Dermis blood vessel endothelial cell (primary cell): ENCODE results near the gene ERMP1. TPM values are rescaled to one million over a fixed set of nuclear protein-coding genes. Genes with fewer than 3 reads are reported as not detected.

ENCODE experiments used
- DNase-seq: peaks from one replicate; pipeline ENCODE4 v3.0.0; 2010
- total RNA-seq: library from RNA; depleted of rRNA; stranded (reverse); fragments of >200 nt; gene quantifications from 2 replicates; pipeline ENCODE4 v1.2.3, GENCODE V29; 2014

Gene ERMP1
- total RNA-seq, 1 donor from 2014 or later = 36.6 TPM

DNA sequence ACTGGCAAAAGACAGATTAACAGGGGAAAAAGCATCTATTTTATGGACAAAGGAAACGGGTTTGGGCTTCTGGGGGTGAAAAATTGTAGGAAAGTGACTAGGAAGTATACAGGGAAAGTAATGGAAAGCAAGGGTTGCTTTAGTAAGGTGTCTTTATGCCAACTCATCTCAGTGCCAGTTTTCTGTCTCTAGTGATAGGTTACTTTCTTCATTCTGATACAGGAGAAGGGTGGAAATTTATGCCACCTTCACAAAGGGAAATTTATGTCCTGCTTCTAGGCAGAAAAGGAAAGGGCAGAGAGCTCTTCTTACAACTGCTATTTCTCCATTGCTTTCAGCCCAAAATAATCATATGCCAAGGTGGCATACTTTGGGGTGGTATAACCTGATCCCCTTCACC is 20.1 kb upstream of the ERMP1 start:
- DNase-seq = no peak

GRCh38 chr9:5851445-5851844 is 18.5 kb upstream of the ERMP1 start:
- DNase-seq = peak; percentile 46

DNA sequence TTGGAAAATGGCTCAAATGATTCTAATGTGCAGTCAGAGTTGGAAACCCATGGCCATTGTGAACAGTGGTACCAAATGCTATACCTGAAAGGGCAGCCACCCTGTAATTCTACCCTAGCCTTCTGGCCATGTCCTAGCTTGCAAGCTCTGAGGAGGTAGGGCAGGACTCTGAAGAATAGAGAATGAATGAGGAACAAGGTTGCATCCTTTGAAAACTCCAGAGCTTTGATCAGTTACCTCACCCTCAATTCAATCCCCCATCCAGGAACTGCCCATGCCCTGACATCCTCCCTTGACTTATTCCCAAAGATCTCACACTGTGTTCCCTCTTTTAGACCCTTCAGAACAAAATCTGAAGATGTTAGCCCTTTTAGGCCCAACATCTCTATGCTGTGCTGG is 17.8 kb upstream of the ERMP1 start:
- DNase-seq = no peak

DNA sequence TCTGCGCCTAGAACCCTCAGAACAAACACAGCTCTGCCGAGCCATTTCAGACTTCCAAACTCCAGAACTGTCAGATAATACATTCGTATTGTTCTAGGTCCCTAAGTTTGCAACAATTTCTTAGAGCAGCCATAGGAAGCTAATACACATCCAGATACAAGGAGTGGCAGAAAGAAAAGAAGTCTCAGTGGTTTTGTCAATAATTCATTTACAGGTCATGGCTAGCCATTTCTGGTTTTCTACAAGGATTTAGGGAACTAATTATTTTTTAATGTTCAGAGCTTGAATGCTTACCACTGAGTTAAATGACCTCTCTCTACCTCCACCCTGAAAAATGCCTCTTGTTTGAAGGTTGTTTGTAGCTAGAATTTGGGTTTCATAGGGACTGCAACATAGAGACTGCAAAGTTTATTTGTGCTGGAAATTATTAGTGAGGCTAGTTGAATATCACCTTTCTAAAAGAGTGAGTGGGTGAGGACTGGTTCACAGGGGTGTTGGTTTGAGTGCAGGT is 15.5 kb upstream of the ERMP1 start:
- DNase-seq = no peak

GRCh38 chr9:5846501-5846921 is 13.6 kb upstream of the ERMP1 start:
- no peak for DNase-seq

DNA sequence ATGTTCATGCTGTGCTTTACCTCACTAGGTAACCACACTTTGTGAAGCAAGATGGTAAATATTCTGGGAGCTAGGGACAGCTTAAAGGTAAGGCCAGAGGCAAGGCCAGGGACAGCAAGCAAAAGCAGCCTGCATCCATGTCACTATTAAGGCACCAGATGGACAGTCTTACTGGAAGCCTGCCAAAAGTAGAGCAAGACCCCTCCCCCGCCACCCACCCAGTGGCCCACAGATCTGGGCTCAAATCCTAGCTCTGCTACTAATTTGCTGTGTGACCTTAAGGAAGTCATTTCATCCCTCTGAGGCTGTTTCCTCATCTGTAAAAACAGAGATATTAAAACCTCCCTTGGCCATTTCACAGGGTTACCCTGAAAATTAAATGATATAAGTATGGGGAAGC is 13.2 kb upstream of the ERMP1 start:
- no peak for DNase-seq

DNA sequence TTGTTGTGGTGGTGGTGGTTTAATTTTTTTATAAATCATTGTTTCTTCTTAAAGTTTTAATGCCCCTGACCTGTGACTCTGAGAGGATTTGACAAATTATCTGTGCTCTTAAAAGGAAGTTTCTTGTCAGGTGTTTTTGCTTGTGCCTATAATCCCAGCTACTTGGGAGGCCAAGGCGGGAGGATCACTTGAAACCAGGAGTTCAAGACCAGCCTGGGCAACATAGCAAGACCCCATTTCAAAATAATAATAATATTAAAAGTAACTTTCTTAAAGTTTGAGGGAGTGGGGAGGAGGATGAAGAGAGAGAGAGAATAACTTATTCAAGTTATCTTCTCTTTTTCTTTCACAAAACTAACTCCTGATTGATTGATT is 12.2 kb upstream of the ERMP1 start:
- DNase-seq = no peak

DNA sequence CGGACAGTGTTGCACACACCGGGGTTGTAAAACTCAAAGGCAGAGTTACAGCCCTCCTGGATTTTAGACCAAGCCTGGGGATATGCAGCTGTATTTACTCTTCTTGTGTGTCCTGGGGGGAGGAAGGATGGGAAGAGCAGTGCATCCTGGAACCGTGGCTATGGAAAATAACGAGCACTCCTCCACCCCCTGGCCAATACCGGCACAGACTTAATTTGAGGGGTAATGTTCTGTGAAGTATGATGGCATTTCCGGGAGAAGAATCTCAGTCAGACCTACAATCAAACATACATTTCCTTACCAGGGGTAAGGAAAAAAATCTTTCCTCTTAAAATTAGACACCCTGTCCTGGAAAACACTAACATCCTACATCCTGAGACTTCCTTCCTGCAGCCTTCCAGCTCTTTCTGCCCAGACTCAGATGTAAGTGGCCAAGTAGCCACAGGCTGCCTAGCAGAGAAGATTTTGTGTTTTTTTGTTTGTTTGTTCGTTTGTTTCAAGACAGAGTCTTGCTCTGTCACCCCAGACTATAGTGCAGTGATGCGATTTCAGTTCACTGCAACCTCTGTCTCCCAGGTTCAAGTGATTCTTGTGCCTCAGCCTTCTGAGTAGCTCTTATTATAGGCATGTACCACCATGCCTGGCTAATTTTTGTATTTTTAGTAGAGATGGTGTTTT is 11.0 kb upstream of the ERMP1 start:
- peak; percentile 70 for DNase-seq

GRCh38 chr9:5842929-5843793 is 10.2 kb upstream of the ERMP1 start:
- DNase-seq = no peak

- no peak for DNase-seq
These were observed 9.1 kb upstream of the ERMP1 start for GRCh38 chr9:5841771-5842573.

DNA sequence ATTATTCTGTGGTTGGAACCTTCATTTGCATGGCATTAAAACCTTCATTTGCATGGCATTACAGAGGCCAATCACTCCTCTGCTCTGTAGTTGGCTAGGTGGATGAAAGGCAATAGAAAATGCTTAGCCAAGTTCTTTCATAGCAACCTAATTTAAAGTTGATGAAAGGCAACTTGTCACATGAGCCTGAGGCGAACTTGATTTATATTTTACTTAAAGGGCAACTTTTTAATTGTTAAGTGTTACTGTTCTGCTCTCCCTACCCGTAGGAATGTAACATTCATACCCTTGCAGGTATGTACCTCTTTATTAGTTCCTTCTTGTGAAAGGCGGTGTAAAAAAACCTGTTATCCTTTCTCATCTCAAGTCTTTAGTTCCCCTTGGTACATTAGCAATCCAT is 7.9 kb upstream of the ERMP1 start:
- DNase-seq = no peak

GRCh38 chr9:5839572-5839902 is 6.6 kb upstream of the ERMP1 start:
- no peak for DNase-seq

DNA sequence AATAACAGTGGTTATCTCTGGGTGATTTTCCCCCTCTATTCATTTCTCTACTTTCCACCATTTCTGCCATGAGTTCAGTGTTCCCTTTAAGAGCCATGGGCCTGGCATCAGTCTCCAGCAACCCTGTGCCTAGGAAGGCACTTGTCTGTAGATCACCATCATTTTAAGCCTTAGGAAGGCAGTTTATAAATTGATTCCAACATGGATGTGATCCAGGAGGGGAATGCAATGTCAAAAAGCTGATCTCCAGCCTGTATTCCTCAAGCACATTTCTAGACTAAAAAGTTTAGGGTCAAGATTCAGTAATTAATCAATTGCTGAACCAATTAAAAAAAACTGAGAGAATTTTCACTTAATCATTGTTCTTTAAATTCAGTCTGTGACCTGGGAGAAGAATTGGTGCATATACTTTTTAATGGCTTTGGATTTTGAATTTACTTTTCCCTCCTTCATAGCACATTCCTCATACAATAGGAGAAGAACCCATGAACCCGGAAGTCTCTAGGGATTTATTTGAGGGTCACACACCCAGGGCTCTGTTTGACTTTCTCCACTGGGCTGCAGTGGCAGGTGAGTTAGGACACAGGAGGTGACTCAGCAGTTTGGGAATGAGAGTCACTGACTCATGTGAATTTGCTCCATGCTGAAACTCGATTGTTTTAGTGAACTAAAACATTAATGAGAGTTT is 6.1 kb upstream of the ERMP1 start:
- peak; percentile 77 for DNase-seq

- no peak for DNase-seq
These were observed 2.9 kb upstream of the ERMP1 start for GRCh38 chr9:5835808-5836207.

DNA sequence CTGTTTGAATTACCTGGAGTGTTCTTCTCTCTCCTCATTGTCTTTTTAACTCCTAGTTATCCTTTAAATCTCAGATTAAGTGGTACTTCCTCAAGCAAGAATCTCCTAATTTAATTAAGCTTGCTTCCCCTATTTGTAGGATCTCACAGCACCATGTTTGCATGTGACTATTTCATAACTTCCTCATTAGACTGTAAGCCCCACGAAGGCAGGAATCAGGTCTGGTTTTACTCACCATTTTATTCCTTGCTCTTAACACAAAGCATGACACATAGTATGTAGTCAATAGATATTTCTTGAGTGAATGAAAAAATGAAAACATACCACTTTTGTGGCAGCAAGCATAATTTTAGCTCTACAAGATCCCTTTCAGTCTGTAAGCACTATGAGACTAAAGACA is 1.3 kb upstream of the ERMP1 start:
- no peak for DNase-seq

GRCh38 chr9:5832071-5832537 is 813 bp downstream of the ERMP1 start:
- DNase-seq = no peak

DNA sequence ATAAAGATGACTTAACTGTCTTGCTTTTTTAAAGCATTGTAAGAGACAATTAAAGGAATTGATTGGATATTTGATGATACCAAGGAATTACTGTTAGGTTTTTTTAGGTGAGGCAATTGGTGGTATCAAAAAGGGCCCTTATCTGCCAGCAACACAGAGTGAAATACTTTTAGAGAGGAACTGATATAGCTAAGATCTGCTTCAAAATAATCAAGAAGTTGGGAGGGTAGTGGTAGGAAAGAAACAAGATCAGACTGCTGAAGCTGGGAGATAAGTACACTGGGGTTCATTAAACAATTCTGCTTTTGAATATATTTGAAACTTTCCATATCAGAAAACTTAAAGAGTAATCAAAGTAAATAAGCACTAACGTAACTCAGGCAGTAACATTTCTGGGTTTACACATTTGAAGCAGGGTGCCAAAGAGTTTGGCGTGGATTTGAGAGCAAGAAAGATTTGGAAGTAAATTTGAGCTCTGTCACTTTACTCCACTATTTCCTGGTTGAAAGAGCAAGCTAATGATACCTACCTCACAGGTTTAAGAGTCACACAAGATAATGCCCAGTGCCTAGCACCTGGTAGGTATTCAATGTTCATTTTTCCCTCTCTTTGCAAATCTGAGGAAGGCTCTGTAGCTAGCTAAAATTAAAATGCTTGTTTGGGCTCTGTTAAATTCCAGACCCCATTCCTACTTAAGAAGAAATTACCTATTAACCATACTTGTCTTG is 6.9 kb downstream of the ERMP1 start:
- DNase-seq = no peak

- no peak for DNase-seq
These were observed 7.7 kb downstream of the ERMP1 start for GRCh38 chr9:5825223-5825622.

GRCh38 chr9:5820425-5820824 is 12.5 kb downstream of the ERMP1 start:
- DNase-seq = no peak

- no peak for DNase-seq
These were observed 13.7 kb downstream of the ERMP1 start for GRCh38 chr9:5819174-5819573.

DNA sequence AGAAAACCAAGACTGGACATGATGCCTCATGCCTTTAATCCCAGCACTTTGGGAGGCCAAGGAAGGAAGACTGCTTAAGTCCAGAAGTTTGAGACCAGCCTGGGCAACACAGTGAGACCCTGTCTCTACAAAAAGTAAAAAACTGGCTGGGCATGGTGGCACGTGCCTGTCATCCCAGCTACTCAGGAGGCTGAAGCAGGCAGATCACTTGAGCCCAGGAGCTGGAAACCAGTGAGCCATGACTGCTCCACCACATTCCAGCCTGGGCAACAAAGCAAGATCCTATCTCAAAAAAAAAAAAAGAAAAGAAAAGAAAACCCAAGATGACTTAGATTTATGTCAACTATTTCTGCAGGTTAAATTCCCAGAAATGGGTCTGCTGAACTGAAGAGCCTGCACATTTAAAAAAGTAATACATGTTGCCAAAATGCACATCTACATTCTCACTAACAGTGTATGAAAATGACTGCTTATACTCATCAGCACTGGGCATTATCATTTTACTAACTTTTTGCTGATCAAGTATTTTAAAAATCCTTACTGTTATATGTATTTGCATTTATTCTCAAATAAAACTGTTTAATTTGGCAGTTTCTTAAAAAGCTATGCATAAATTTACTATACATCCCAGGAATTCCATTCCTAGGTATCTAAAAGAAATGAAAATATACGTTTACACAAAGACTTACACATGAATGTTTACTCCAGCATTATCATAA is 14.3 kb downstream of the ERMP1 start:
- DNase-seq = no peak
